Measurements from ENCODE around the gene CRACR2B. TPM values are rescaled to one million over a fixed set of nuclear protein-coding genes. Genes with fewer than 3 reads are reported as not detected.

CRACR2B gene
- polyA plus RNA-seq, 3 donors from 2014 or later: 0.74 to 2.2 TPM; not detected in 1

DNA sequence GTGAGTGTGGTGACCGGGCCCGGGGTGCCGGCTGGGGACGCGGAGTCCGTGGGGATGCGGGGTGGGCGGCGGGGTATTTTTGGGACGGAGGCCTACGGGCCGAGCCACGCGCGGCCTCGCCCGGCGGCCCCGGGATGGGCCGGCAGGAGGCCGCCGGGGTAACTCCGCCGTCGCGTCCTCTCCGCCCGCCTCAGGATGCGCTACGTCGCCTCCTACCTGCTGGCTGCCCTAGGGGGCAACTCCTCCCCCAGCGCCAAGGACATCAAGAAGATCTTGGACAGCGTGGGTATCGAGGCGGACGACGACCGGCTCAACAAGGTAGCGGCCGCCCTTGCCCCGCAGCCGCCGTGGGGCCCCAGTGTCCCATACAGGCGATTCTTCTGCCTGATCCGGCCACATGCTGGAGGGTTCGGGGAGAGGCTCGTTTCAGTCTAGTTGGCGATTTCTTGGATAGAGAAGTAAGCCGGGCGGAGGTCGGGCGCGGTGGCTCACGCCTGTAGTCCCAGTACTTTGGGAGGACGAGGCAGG is 17.6 kb upstream of the CRACR2B start:
- no peaks in the 10 kb centered on the region for H3K9me3 Mint-ChIP-seq
- peaks cover 5 to 21% (median 9%) of the 10 kb centered on the region in 3 donors for H3K27me3 Mint-ChIP-seq (ENCODE audit: low read depth in 3 of 3)
- H3K4me1 Mint-ChIP-seq: peaks cover 33 to 38% of the 10 kb centered on the region in 2 donors
- peak overlapping the region; percentile 96 to 99 (median 98) for H3K27ac Mint-ChIP-seq
- no peaks in the 10 kb centered on the region for H3K36me3 Mint-ChIP-seq
- H3K4me3 Mint-ChIP-seq: peak overlapping the region; percentile 94 to 98 (median 95)
- no peak for DNase-seq

DNA sequence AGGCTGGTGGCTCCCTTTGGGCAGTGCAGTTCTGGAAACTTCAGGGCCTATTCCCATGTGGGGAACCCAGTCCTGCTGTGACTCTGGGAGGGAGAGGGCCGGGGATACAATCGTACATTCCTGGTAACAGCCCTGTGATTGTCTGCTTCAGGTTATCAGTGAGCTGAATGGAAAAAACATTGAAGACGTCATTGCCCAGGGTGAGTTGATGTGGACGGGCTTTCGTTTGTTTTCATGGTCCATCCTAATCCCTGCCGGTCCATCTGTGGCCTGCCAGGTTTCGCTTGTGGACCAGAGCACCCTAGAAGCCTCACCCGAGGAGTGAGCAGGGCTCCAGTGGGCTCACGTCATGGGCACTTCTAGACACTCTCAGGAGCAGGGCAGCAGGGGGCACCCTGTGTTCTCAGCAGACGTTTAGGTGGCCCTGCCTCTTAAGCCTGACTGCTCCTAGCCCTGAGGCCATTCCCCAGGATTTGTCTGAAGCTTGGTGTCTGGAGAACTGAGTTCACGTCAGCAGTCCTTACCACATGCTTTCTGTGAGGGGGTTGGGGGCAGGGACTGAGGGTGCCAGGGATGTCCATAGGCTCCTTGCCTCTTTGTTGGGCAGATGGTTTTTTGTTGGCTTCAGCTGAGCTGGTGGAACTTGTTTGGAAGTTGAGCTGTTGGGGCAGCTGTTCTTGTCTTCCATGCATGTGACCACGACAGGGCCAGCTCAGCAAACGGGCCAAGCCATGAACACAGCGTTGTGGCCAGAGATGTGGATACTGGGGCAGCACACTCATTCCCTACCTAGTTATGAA is 16.1 kb upstream of the CRACR2B start:
- Mint-ChIP-seq H3K27ac (peak overlapping the region; percentile 81 to 98 (median 89)), H3K27me3 (ENCODE audit: low read depth in 3 of 3) (peaks cover 5 to 22% (median 9%) of the 10 kb centered on the region in 3 donors), H3K36me3 (no peaks in the 10 kb centered on the region), H3K9me3 (no peaks in the 10 kb centered on the region), H3K4me3 (peak overlapping the region; percentile 59 to 98 (median 86)), H3K4me1 (peaks cover 33 to 38% of the 10 kb centered on the region in 2 donors)
- no peak for DNase-seq

DNA sequence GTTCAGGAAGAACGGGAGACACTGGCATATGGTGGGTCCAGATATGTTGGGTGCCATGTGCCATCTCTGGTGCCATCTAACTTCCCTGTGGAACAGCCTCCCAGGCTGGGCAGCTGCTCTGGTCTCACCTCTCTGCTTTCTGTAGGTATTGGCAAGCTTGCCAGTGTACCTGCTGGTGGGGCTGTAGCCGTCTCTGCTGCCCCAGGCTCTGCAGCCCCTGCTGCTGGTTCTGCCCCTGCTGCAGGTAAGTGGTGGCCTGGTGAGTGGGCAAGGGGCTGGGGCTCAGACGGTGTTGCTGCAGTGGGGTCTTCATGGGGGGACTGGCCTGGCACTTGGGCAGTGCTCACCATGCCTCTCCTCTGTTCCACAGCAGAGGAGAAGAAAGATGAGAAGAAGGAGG is 15.3 kb upstream of the CRACR2B start:
- peak overlapping the region in 1 of 6 donors; percentile 91 for H3K27ac Mint-ChIP-seq
- H3K36me3 Mint-ChIP-seq: no peaks in the 10 kb centered on the region

DNA sequence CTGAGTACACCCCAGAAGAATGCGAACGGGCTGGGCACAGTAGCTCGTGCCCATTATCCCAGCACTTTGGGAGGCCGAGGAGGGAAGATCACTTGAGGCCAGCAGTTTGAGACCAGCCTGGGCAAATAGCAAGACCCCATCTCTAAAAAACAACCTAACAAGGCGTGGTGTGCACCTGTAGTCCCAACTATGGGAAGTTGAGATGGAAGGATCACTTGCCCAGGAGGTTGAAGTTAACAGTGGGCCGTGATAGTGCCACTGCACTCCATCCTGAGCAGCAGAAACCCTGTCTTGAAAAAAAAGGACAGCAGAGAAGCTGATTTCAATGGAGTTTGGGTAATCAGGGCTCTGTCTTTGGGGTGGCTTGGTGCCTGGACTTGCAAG is 14.7 kb upstream of the CRACR2B start:
- H3K36me3 Mint-ChIP-seq: no peaks in the 10 kb centered on the region

More for the DNA sequence above, 15.3 kb upstream of the CRACR2B start:
- DNase-seq: no peak
- Mint-ChIP-seq H3K9me3 (no peaks in the 10 kb centered on the region), H3K4me3 (peak overlapping the region in 3 of 5 donors; percentile 14 to 98 (median 17)), H3K27me3 (ENCODE audit: low read depth in 3 of 3) (peaks cover 5 to 22% (median 9%) of the 10 kb centered on the region in 3 donors), H3K4me1 (peaks cover 33 to 38% of the 10 kb centered on the region in 2 donors)

DNA sequence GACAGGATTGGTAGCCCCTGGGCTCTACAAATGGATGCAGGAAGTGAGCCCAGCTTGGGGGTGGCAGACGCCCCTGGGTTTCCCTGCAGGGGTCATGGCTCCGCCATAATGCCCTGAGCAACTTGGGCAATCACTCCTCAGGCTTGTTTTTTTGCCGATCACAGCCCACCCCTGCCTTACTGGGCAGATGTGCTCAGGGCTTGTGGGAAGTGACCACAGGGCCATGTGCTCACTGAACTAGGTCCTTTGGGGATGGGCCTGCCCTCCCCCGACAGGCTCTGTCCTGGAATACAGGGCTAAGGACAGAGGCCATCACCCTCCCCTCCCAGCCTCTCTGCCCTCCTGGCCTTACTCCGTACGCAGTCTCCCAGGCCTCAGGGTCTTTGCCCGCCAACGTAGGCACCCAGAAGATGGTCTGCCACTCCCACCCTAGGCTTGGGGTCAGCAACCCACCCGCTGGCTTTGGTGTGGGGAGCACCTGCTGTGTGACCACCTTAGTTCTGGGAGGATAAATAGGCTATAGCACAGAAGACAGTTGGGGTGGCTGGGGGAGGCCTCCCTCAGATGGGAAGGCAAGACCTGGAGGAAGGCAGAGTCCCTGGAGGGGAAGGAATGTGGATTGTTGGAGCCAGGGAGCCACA is 14.1 kb upstream of the CRACR2B start:
- no peak for DNase-seq
- Mint-ChIP-seq H3K36me3 (no peaks in the 10 kb centered on the region), H3K27ac (peak overlapping the region in 1 of 6 donors; percentile 51), H3K27me3 (ENCODE audit: low read depth in 3 of 3) (peaks cover 5 to 17% (median 9%) of the 10 kb centered on the region in 3 donors), H3K4me3 (no peak overlapping the region), H3K9me3 (no peaks in the 10 kb centered on the region), H3K4me1 (peaks cover 27 to 29% of the 10 kb centered on the region in 2 donors)

More for the DNA sequence above, 14.7 kb upstream of the CRACR2B start:
- Mint-ChIP-seq H3K27ac (no peak overlapping the region), H3K9me3 (no peaks in the 10 kb centered on the region), H3K4me3 (no peak overlapping the region), H3K4me1 (peaks cover 30 to 32% of the 10 kb centered on the region in 2 donors), H3K27me3 (ENCODE audit: low read depth in 3 of 3) (peaks cover 5 to 19% (median 9%) of the 10 kb centered on the region in 3 donors)
- no peak for DNase-seq

DNA sequence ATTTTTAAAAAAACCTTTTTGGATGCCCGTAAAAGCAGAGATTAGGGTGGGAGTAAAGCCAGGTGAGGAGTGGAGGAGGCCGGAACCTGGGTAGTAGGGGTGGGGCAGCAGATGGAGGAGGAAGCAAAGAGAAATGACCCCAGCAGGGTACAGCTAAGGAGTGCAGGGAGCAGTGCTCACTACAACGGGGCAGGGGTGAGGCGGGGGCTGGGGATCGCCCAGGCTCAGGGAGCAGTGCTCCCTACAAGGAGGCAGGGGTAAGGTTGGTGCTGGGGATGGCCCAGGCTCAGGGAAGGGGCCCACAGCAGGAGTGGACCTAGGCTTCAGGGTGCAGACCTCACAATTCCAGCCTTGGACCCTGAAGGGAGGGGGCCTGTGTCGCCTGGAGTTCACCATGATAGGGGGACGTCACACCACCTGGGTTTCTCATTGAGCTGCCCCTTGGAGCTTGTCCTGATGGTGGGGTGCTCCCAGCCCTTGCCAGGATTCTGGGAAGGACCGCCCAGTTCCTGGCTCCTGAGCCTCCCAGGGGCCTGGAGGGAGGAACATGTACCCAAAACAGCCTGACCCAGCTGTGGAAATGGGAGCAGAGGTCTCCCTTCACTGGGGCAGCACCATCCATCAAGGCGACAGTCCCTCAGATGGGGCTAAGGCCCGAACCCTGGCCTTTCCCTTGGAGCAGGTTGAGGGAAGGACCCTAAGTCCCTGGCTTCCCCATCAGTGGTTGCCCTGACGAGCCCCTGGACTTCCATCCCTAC is 11.9 kb upstream of the CRACR2B start:
- H3K27me3 Mint-ChIP-seq (ENCODE audit: low read depth in 3 of 3): peaks cover 2 to 15% (median 2%) of the 10 kb centered on the region in 3 donors
- no peaks in the 10 kb centered on the region for H3K36me3 Mint-ChIP-seq
- DNase-seq: no peak
- H3K9me3 Mint-ChIP-seq: no peaks in the 10 kb centered on the region
- no peak overlapping the region for H3K27ac Mint-ChIP-seq
- H3K4me1 Mint-ChIP-seq: peaks cover 13 to 21% of the 10 kb centered on the region in 2 donors
- H3K4me3 Mint-ChIP-seq: peak overlapping the region in 1 of 5 donors; percentile 21

DNA sequence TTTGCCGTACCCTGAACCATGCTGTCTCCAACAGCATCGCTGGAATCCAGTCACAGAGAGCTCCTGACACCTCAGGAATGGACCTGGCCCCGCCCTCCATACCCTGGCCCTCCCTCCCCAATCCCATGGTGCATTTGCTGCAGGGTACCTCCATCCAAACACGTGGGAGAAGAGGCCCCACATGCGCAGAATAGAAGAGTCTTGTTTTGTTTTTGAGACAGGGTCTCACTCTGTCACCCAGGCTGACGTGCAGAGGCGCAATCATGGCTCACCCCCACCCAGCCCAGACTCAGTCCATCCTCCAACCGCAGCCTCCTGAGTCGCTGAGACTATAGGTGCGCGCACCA is 11.3 kb upstream of the CRACR2B start:
- H3K4me1 Mint-ChIP-seq: peaks cover 8 to 20% of the 10 kb centered on the region in 2 donors
- no peak for DNase-seq
- no peaks in the 10 kb centered on the region for H3K36me3 Mint-ChIP-seq
- H3K27ac Mint-ChIP-seq: no peak overlapping the region
- H3K4me3 Mint-ChIP-seq: peak overlapping the region in 1 of 5 donors; percentile 21
- H3K27me3 Mint-ChIP-seq (ENCODE audit: low read depth in 3 of 3): peaks cover 2 to 15% (median 2%) of the 10 kb centered on the region in 3 donors
- no peaks in the 10 kb centered on the region for H3K9me3 Mint-ChIP-seq

DNA sequence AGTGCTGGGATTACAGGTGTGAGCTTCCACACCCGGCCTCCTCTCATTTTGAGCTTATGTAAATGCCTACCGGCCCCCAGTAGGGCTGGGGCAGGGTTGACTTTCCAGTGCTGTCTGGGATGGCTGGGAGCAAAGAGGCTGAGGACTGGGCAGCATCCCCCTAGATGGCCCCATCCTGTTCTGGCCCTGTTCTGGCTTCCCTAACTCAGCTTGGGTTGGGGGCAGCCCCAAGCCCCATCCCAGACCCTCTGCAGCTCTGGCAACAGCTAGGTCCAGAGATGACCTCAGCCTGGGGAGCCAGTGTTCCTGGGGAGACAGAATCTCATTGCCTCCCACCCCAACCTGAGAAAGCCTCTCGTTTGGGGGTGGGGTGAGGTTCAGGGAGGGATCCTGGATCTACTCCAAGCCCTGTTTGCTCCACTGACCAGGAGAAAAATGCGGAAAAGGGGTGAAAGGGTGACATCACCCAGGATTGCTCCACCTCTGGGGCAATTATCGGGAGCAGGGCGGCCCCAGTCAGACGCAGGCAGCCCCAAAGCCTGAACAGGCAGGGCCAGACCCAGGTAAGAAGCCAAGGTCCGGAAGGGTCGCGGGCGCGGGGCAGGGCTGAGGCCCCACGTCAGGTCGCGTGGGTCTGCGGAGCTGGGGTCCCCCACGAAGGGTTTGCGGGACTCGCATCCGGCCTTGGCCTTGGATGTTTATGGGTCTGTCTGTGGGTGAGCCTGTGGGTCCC is 9.2 kb upstream of the CRACR2B start, which contains the start of gene PNPLA2:
TSS of gene PNPLA2 (plus strand) at position 519 of the 733 bp plus-strand sequence. CDS start 805 bp downstream, outside the sequence.
- Mint-ChIP-seq H3K27me3 (ENCODE audit: low read depth in 3 of 3) (peaks cover 0 to 13% (median 2%) of the 10 kb centered on the region in 3 donors), H3K4me3 (peak within 1 kb of the TSS; percentile 81 to 92 (median 89)), H3K36me3 (no peaks in the 10 kb centered on the region)

DNA sequence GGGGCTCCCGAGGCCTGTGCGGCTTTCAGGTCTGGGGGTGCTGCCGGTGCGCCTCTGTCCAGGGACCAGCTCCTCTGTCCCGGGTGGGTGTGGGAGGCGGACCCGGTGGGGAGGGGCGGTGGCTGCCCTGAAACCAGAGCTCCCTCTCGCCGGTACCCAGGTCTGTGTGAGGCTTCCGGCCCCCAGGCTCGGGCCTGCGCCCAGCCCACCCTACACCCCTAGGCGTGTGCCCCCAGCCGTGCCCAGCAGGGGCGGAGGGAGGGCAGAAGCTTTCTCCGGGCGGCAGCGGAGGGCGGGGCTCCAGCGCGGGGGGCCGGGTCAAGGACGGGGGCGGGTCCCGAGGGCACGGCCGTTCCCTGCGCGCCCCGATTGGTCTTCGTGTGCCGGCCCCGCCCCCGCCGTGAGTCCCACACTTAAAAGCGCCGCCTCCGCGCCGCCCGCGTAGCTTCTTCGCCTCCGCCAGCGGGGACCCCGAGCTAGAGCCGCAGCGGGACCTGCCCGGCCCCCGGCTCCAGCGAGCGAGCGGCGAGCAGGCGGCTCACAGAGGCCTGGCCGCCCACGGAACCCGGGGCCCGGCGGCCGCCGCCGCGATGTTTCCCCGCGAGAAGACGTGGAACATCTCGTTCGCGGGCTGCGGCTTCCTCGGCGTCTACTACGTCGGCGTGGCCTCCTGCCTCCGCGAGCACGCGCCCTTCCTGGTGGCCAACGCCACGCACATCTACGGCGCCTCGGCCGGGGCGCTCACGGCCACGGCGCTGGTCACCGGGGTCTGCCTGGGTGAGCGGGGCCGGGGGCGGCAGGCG is 8.4 kb upstream of the CRACR2B start:
- peak; percentile 90 to 94 (median 93) for DNase-seq
- H3K4me1 Mint-ChIP-seq: peaks cover 0 to 18% of the 10 kb centered on the region in 2 donors
- peaks cover 0 to 13% (median 2%) of the 10 kb centered on the region in 3 donors for H3K27me3 Mint-ChIP-seq (ENCODE audit: low read depth in 3 of 3)
- peak overlapping the region in 5 of 6 donors; percentile 39 to 94 (median 64) for H3K27ac Mint-ChIP-seq
- H3K4me3 Mint-ChIP-seq: peak overlapping the region; percentile 79 to 92 (median 89)
- H3K9me3 Mint-ChIP-seq: no peaks in the 10 kb centered on the region
- H3K36me3 Mint-ChIP-seq: no peaks in the 10 kb centered on the region

More for the DNA sequence above, 9.2 kb upstream of the CRACR2B start, which contains the start of gene PNPLA2:
- Mint-ChIP-seq H3K4me1 (peaks cover 0 to 18% of the 10 kb centered on the region in 2 donors), H3K27ac (peak within 1 kb of the TSS; percentile 39 to 94 (median 70)), H3K9me3 (no peaks in the 10 kb centered on the region)
- DNase-seq: no peak

DNA sequence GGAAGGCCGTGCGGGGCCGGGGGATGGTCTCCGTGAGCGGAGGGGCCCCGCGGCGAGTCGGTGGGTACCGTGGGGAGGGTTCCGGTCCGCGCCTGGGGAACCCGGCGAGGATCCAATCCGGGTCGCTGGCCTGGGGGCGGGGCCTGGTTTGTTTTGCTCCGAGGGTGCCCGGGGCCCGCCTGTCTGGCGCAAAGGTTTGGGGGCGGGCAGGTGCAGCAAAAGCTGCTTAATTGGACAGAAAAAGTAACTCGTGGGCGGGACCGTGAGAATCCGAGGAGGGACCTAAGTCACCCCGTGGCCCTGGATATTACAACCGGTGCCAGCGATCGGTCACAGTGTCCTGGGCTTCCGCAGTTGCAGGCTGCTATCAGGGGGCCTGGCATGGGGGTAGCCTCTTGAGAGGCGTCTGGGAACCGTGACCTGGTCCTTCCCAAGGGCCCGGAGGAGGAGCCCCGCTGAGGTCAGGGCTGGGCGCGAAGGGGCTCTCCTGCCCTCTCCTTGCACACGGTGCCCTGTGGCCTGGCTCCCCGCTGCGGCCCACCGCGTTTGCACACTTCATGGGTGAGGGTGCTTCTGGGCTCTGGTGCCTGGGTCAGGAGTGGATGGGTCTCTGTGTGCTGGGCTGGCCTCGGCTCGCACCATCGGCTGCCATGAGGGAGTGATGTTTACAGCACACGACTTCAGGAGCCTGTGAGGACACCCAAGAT is 7.6 kb upstream of the CRACR2B start:
- Mint-ChIP-seq H3K9me3 (no peaks in the 10 kb centered on the region), H3K36me3 (peaks cover 0 to 2% (median 2%) of the 10 kb centered on the region in 3 donors), H3K4me3 (peak overlapping the region; percentile 79 to 92 (median 89)), H3K4me1 (peaks cover 0 to 20% of the 10 kb centered on the region in 2 donors), H3K27ac (peak overlapping the region; percentile 48 to 94 (median 90)), H3K27me3 (ENCODE audit: low read depth in 3 of 3) (peaks cover 2 to 13% (median 4%) of the 10 kb centered on the region in 3 donors)
- DNase-seq: peak; percentile 95 to 96 (median 96)

DNA sequence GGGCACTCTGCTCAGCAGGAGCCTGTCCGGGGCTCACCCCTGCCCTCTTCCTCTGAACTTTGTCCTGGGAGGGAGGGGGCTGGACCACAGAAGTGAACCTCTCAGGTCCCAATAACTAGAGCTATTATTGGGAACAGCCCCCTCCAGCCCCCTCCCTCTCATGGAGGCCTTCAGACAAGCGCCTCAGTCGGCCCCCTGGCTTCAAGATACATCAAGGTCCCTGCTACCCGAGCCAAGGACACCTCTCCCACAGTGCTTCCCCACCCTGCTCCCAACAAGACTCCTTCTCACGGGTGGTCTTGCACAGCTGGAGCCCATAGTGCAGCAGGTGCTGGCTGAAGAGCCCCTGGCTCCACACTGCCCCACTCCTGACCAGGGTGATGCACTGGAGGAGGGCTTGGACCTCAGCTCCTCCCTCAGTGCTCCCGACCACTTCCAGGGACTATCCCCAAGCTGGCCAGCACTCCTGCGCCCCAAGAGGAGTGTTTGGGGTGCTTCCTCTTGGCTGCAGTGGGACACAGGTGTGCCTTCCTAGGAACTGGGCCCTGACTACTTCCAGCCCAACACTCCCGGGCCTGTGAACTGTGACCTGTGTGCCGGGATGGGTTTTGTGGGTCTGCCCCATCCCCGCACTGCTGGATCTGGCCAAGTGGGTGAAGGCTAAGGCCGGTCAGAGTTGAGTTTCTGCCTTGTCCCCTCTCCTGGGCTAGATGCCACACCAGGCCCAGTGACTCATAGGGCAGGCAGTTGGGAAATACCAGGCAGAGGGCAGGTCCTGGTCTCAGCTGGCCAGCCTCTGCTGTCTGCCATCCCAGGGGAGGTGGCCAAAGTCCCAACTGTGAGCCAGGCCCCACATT is 6.8 kb upstream of the CRACR2B start:
- Mint-ChIP-seq H3K4me3 (peak overlapping the region; percentile 79 to 92 (median 89)), H3K27me3 (ENCODE audit: low read depth in 3 of 3) (peaks cover 5 to 13% (median 6%) of the 10 kb centered on the region in 3 donors), H3K36me3 (peaks cover 0 to 5% (median 4%) of the 10 kb centered on the region in 3 donors), H3K27ac (peak overlapping the region in 4 of 6 donors; percentile 34 to 87 (median 70)), H3K4me1 (peaks cover 0 to 22% of the 10 kb centered on the region in 2 donors), H3K9me3 (no peaks in the 10 kb centered on the region)
- no peak for DNase-seq
